ENCODE data around the gene PLEK.

DNA sequence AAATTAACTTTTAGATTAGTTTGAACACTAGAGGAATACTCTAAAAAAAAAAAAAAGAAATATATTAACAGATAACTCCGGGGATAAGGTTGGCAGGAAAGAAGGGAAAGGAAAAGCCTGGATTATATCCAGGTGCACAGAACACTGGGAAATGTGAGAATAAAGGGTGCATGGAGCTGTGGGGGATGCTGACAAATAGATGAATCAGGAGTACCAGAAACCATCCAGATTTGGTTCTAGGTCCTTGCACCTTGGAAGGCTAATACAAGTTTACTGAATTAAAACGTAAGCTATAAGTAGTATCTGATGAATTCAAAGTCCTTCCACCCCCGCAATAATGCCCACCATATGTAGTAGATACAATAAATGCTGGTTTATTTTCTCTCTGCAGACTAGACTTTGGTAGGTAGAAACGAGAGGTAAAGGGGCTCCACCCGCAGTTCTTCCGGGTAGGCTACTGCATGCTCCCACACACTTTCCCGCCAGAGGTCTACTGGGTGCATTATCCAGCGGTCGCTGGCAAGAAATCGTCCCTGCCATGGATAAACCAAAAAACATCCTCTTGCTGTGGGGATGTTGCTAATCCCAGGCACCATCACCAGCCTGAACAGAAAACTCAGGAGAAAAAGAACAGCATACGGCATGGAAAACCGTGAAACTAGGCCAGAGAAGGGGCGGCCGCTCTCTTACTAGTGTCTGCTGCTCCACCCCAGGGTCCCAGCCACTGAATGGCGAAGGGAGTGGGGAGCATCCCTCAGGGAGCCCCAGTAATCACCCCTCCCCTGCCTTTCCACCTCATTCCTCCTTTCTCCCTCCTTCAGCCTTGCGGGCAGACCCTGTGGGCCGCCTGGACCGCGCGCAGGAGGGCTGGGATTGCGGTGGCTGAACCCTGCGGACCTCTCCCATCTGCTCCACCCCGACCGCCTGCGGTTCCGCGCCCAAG lies 46.8 kb upstream of the PLEK start:
- TF ChIP-seq, protein P1, sequence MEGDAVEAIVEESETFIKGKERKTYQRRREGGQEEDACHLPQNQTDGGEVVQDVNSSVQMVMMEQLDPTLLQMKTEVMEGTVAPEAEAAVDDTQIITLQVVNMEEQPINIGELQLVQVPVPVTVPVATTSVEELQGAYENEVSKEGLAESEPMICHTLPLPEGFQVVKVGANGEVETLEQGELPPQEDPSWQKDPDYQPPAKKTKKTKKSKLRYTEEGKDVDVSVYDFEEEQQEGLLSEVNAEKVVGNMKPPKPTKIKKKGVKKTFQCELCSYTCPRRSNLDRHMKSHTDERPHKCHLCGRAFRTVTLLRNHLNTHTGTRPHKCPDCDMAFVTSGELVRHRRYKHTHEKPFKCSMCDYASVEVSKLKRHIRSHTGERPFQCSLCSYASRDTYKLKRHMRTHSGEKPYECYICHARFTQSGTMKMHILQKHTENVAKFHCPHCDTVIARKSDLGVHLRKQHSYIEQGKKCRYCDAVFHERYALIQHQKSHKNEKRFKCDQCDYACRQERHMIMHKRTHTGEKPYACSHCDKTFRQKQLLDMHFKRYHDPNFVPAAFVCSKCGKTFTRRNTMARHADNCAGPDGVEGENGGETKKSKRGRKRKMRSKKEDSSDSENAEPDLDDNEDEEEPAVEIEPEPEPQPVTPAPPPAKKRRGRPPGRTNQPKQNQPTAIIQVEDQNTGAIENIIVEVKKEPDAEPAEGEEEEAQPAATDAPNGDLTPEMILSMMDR (IDR thresholded peaks at IDR 0.05) = no peak
- TF ChIP-seq POLR2AphosphoS5 (IDR thresholded peaks at IDR 0.05) (peak in 1 of 4 donors; percentile 17), POLR2A (IDR thresholded peaks at IDR 0.05) (no peak), EP300 (IDR thresholded peaks at IDR 0.05) (no peak)

All from sigmoid colon (tissue), 4 donors.